ENCODE data around the gene ADAMTSL1.

Gene ADAMTSL1

GRCh38 chr9:18877984-18878383 is 404.0 kb downstream of the ADAMTSL1 start:
- DNase-seq, result no peak

GRCh38 chr9:18881758-18882157 is 407.8 kb downstream of the ADAMTSL1 start:
- DNase-seq, result no peak

GRCh38 chr9:18887546-18887945 is 413.6 kb downstream of the ADAMTSL1 start:
- DNase-seq, result no peak

- no peak for DNase-seq
Observed at GRCh38 chr9:18888290-18888689, 414.3 kb downstream of the ADAMTSL1 start.

GRCh38 chr9:18889550-18889949 is 415.6 kb downstream of the ADAMTSL1 start:
- DNase-seq, result no peak

GRCh38 chr9:18890372-18890771 is 416.4 kb downstream of the ADAMTSL1 start:
- DNase-seq, result no peak

GRCh38 chr9:18891946-18892670 is 418.2 kb downstream of the ADAMTSL1 start:
- DNase-seq, result no peak

GRCh38 chr9:18893046-18893445 is 419.1 kb downstream of the ADAMTSL1 start:
- no peak for DNase-seq

GRCh38 chr9:18893491-18893890 is 419.5 kb downstream of the ADAMTSL1 start:
- DNase-seq, result no peak

GRCh38 chr9:18896004-18896403 is 422.1 kb downstream of the ADAMTSL1 start:
- DNase-seq, result no peak

- no peak for DNase-seq
Observed at GRCh38 chr9:18896531-18897179, 422.7 kb downstream of the ADAMTSL1 start.

GRCh38 chr9:18903450-18903849 is 429.5 kb downstream of the ADAMTSL1 start:
- DNase-seq, result no peak

- DNase-seq, result no peak
Observed at GRCh38 chr9:18905028-18905882, 431.3 kb downstream of the ADAMTSL1 start.

GRCh38 chr9:18905883-18906629 is 432.1 kb downstream of the ADAMTSL1 start:
- DNase-seq, result no peak

- no peak for DNase-seq
Observed at GRCh38 chr9:18906656-18907395, 432.9 kb downstream of the ADAMTSL1 start.

GRCh38 chr9:18907927-18908625 is 434.1 kb downstream of the ADAMTSL1 start:
- DNase-seq, result no peak

- DNase-seq, result no peak
Observed at GRCh38 chr9:18909140-18910018, 435.4 kb downstream of the ADAMTSL1 start.

- DNase-seq, result no peak
Observed at GRCh38 chr9:18910435-18910834, 436.5 kb downstream of the ADAMTSL1 start.

- peak; percentile 55 for DNase-seq
Observed at GRCh38 chr9:18910916-18911315, 437.0 kb downstream of the ADAMTSL1 start.

- DNase-seq, result peak; percentile 2
Observed at GRCh38 chr9:18911714-18912342, 437.9 kb downstream of the ADAMTSL1 start.

All from right forelimb (tissue), 1 donor.